ENCODE data around the gene MPP4.
"Not testable (repeated sequence)": the region's sequence is repeated elsewhere in the genome, so short reads cannot be mapped to it uniquely, and the experiment has no call there.

MPP4 gene

GRCh38 chr2:201671205-201671604 lies 27.2 kb downstream of the MPP4 start:
- not testable (repeated sequence) for DNase-seq

- no peak for DNase-seq
These were observed 28.6 kb downstream of the MPP4 start for GRCh38 chr2:201669865-201670264.

GRCh38 chr2:201668402-201668910 lies 30.0 kb downstream of the MPP4 start:
- DNase-seq, result no peak

GRCh38 chr2:201664334-201664733 lies 34.1 kb downstream of the MPP4 start:
- no peak for DNase-seq

GRCh38 chr2:201661366-201661765 lies 37.1 kb downstream of the MPP4 start:
- DNase-seq, result no peak

GRCh38 chr2:201660293-201660895 lies 38.0 kb downstream of the MPP4 start:
- no peak for DNase-seq

- no peak for DNase-seq
These were observed 41.7 kb downstream of the MPP4 start for GRCh38 chr2:201656740-201657139.

GRCh38 chr2:201656102-201656501 lies 42.3 kb downstream of the MPP4 start:
- DNase-seq, result no peak

- no peak for DNase-seq
These were observed 43.6 kb downstream of the MPP4 start for GRCh38 chr2:201654616-201655384.

- DNase-seq, result no peak
These were observed 45.2 kb downstream of the MPP4 start for GRCh38 chr2:201653221-201653620.

- no peak for DNase-seq
These were observed 49.0 kb downstream of the MPP4 start for GRCh38 chr2:201649442-201649841.

GRCh38 chr2:201647431-201647830 lies 51.0 kb downstream of the MPP4 start:
- no peak for DNase-seq

GRCh38 chr2:201644001-201644400 lies 54.4 kb downstream of the MPP4 start:
- no peak for DNase-seq

- DNase-seq, result no peak
These were observed 55.1 kb downstream of the MPP4 start, which contains the start of gene TMEM237 for GRCh38 chr2:201643216-201643890. Gene TMEM237 (minus strand): TSS chr2:201643503. CDS start chr2:201643400, 103 bp downstream.

GRCh38 chr2:201642579-201643215 lies 55.7 kb downstream of the MPP4 start:
- DNase-seq, result no peak

GRCh38 chr2:201642086-201642578 lies 56.3 kb downstream of the MPP4 start:
- DNase-seq, result peak; percentile 40

GRCh38 chr2:201639205-201639604 lies 59.2 kb downstream of the MPP4 start:
- no peak for DNase-seq

GRCh38 chr2:201638326-201638725 lies 60.1 kb downstream of the MPP4 start:
- DNase-seq, result no peak

GRCh38 chr2:201633661-201634249 lies 64.7 kb downstream of the MPP4 start:
- DNase-seq, result no peak

- no peak for DNase-seq
These were observed 67.4 kb downstream of the MPP4 start for GRCh38 chr2:201631041-201631440.

- DNase-seq, result no peak
These were observed 67.9 kb downstream of the MPP4 start for GRCh38 chr2:201630577-201630976.

GRCh38 chr2:201628545-201628944 lies 69.9 kb downstream of the MPP4 start:
- DNase-seq, result no peak
